DOHH2 (cell line): ENCODE data around the gene MAML2.

Source experiments
- CTCF ChIP-seq: fragments of 200-600 bp; sonication (generic); IDR thresholded peaks from one replicate; pipeline ENCODE4 v1.5.1; 2014; ENCODE audit warnings: antibody characterized with exemption, mild to moderate bottlenecking, low read depth, low read length; ENCODE audit not compliant: poor library complexity, severe bottlenecking
- EZH2phosphoT487 ChIP-seq: fragments of 200-600 bp; sonication (generic); IDR thresholded peaks from 2 replicates; pipeline ENCODE4 v1.6.1; 2017; ENCODE audit warnings: borderline replicate concordance, mild to moderate bottlenecking, antibody characterized with exemption, low read length, moderate library complexity, mixed read lengths

DNA sequence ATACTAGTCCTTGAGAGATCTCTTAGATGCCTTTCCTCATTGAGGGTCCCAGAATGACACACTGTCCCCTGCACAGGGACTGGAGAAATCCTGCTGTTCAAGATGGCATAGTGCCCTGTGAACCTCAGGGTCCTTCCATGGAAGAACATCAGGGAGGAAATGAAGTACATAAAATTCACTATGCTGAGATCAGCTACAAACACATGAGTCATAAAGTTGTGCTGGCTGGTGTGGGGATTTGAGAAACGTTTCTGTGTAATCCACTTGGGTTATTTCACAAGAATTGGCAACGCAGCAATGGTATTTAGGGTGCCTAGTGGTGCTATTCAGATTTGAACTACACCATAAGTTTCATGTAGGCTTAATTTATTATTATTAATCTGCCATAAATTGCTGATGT lies 174.4 kb downstream of the MAML2 start:
- TF ChIP-seq CTCF (no peak), EZH2phosphoT487 (no peak)
